ENCODE results near the gene PRRC1. TPM values are rescaled to one million over a fixed set of nuclear protein-coding genes. Genes with fewer than 3 reads are reported as not detected.

Gene PRRC1
- total and polyA plus RNA-seq, 2 experiments from 2014 or later: 31.9 to 33.9 TPM

GRCh38 chr5:127558273-127558672 is 40.8 kb downstream of the PRRC1 start:
- Histone ChIP-seq H3K9me3 (ENCODE audit: low read depth) (no peaks in the 10 kb centered on the region), H3K4me1 (ENCODE audit: low read depth) (peaks cover 14% of the 10 kb centered on the region), H3K27me3 (no peaks in the 10 kb centered on the region), H3K4me3 (no peak overlapping the region), H3K27ac (no peak overlapping the region), H3K36me3 (no peaks in the 10 kb centered on the region)
- no peak for DNase-seq (ENCODE audit: low read depth in 1 of 2, low spot score in 1 of 2)
- TF ChIP-seq CTCF (IDR thresholded peaks at IDR 0.05; ENCODE audit: low read depth, low read length): no peak

DNA sequence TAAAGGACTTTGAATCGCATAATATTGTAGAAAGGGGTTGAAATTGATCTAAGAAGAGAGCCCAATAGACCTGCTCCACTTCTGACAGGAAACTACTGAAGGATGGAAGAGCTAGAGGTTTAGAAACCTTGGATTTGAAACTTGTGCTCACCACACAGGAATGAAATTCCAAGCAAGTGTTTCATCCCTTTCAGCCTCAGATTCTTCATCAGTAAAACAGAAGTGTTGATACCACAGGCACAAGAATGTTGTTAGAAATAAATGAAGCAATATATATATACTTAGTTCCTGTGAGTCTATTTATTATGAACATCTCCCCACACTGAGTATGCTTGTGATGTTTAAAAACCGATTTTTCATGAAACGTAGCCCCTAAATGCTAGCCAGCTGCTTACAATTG is 43.8 kb downstream of the PRRC1 start:
- Histone ChIP-seq H3K4me3 (no peak overlapping the region), H3K27ac (no peak overlapping the region), H3K27me3 (no peaks in the 10 kb centered on the region), H3K36me3 (no peaks in the 10 kb centered on the region), H3K9me3 (ENCODE audit: low read depth) (no peaks in the 10 kb centered on the region), H3K4me1 (ENCODE audit: low read depth) (peaks cover 6% of the 10 kb centered on the region)
- peak in 1 of 2 donors; percentile 60 for DNase-seq (ENCODE audit: low read depth in 1 of 2, low spot score in 1 of 2)
- no peak for TF ChIP-seq CTCF (IDR thresholded peaks at IDR 0.05; ENCODE audit: low read depth, low read length)

DNA sequence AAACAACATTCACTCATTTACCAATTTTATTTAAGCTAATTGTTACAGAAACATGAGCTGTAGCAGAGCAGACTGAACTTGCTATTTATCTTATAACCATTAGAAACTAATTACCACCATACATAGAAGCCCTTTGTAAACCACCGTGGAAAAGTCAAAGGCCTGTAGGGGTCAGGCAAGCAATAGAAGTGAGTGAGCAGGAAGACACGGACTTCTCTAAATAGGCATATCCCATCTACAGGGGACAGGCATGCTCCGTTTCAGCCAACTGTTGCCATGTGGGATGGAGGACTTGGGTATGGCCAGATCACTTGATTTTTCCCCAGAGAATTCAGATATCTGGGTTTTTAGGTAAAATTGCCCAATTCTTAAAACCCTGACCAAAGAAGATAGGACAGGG is 44.8 kb downstream of the PRRC1 start:
- Histone ChIP-seq H3K27ac (no peak overlapping the region), H3K4me1 (ENCODE audit: low read depth) (peaks cover 2% of the 10 kb centered on the region), H3K9me3 (ENCODE audit: low read depth) (no peaks in the 10 kb centered on the region), H3K4me3 (no peak overlapping the region), H3K27me3 (no peaks in the 10 kb centered on the region), H3K36me3 (no peaks in the 10 kb centered on the region)
- TF ChIP-seq CTCF (IDR thresholded peaks at IDR 0.05; ENCODE audit: low read depth, low read length): peak; percentile 35
- peak; percentile 46 to 57 for DNase-seq (ENCODE audit: low read depth in 1 of 2, low spot score in 1 of 2)

DNA sequence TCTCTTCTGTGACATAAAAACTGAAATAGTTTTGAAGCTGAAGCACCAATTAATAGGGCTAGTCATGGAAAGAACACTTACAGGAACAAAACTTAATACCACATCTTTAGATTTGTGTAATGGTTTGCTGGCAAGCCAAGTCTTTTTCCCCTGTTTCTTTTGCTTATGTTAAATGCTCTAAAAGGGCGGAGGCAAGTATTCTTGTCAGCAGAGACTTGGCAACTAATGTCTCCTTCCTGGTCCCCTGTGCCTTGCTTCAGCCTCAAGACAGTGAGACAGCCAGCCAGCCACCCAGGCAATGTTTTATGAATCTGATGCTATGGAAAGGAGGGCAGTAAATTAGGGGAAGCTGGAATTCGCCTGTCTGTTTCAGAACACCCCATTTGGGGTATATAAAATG is 45.7 kb downstream of the PRRC1 start:
- no peak for DNase-seq (ENCODE audit: low read depth in 1 of 2, low spot score in 1 of 2)
- no peak overlapping the region for H3K4me3 ChIP-seq
- no peak for TF ChIP-seq CTCF (IDR thresholded peaks at IDR 0.05; ENCODE audit: low read depth, low read length)
- no peaks in the 10 kb centered on the region for H3K4me1 ChIP-seq (ENCODE audit: low read depth)
- H3K27ac ChIP-seq: no peak overlapping the region
- no peaks in the 10 kb centered on the region for H3K36me3 ChIP-seq
- no peaks in the 10 kb centered on the region for H3K27me3 ChIP-seq
- H3K9me3 ChIP-seq (ENCODE audit: low read depth): no peaks in the 10 kb centered on the region

DNA sequence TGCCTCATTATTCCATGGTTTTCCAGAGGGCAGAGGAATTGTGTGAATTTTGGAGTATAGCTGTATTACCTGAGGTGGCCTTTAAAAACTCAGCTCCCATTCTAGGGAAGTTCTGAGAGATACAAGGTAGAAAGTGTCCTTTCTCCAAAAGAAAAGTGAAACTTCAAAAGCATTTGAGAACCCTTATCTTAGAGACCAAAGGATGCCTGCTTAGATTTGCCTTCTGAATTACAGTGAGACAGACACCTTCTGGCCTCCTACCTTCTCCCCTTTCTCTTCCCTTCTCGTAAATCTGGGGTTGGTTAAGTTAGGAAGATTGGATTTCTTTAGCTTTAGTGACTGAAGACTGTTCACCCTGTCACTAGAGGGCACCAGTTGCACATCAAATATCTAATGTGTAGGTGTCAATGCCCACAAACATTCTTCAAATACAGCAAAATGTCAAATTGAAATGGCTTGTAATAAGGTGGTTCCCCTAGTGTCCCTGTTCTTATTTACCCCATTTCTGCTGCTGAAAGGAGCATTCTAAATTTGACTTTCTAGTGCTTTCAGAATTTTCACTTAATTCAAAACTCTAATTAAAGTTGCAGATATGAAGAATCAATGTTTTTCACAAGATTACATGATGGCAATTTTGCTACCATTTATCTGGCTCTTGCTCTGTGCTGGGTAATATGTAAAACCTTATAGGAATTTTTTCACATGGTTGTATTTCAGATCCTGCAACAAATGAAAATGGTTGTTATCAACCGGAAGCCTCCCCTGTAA is 46.7 kb downstream of the PRRC1 start:
- no peak overlapping the region for H3K4me3 ChIP-seq
- DNase-seq (ENCODE audit: low read depth in 1 of 2, low spot score in 1 of 2): peak; percentile 74 to 79
- no peaks in the 10 kb centered on the region for H3K9me3 ChIP-seq (ENCODE audit: low read depth)
- H3K27me3 ChIP-seq: no peaks in the 10 kb centered on the region
- TF ChIP-seq CTCF (IDR thresholded peaks at IDR 0.05; ENCODE audit: low read depth, low read length): peak; percentile 69
- H3K4me1 ChIP-seq (ENCODE audit: low read depth): no peaks in the 10 kb centered on the region
- H3K36me3 ChIP-seq: no peaks in the 10 kb centered on the region
- no peak overlapping the region for H3K27ac ChIP-seq
